ENCODE data around the gene ZDHHC16. TPM values are rescaled to one million over a fixed set of nuclear protein-coding genes. Genes with fewer than 3 reads are reported as not detected.
A peak's percentile ranks its signal among the peaks of the same experiment; 100 is the strongest.

The ZDHHC16 gene
- total RNA-seq, 1 donor from 2014 or later = 15.2 TPM

DNA sequence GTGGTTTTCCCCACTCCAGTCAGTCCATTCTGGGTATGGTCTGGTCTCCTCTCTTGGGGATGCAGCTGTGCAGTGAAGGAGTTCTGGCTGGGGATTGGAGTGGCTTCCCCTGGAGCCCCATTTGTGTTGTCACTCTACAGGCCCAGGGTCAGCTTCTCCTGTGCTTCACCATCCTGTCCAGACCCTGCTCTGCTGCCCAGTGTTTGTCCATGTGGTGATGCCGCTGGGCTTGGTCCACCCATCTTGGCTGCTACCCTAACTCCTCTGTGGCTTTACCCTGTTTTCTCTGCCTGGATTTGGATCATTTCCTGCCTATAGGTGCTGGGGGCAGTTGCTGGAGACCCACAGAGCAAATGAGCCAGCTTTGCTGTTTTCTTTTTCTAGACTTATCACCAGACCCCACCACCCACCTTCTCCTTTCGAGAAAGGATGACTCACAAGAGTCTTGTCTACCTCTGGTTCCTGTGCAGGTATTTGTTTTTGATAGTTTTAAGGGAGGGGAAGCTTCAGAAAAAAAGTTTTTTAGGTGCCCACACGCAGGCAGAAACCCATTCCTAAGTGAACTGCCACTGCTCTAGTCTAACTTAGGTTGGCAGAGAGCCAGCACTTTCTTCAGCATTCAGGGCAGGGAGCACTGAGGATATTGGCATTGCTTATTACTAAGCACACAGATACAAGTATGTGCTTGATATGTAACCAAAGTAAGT is 8.5 kb downstream of the ZDHHC16 start:
- no peaks in the 10 kb centered on the region for H3K27me3 ChIP-seq
- no peaks in the 10 kb centered on the region for H3K9me3 Mint-ChIP-seq
- peaks cover 42% of the 10 kb centered on the region for H3K36me3 Mint-ChIP-seq
- H3K9ac ChIP-seq = peak overlapping the region; percentile 8
- peaks cover 5% of the 10 kb centered on the region for H3K4me1 ChIP-seq
- H3K4me3 Mint-ChIP-seq = no peak overlapping the region
- DNase-seq (ENCODE audit: low spot score) = no peak
- H3K9me3 ChIP-seq (ENCODE audit: low read depth) = no peaks in the 10 kb centered on the region
- TF ChIP-seq CTCF (IDR thresholded peaks at IDR 0.05) (no peak), EZH2 (IDR thresholded peaks at IDR 0.05) (no peak), EZH2phosphoT487 (IDR thresholded peaks at IDR 0.05) (no peak)
- H4K20me1 ChIP-seq (ENCODE audit: low read depth) = peaks cover 30% of the 10 kb centered on the region
- no peak overlapping the region for H3K27ac ChIP-seq
- H3K79me2 ChIP-seq (ENCODE audit: low read depth) = peaks cover 14% of the 10 kb centered on the region
- H3K36me3 ChIP-seq = no peaks in the 10 kb centered on the region
- no peak overlapping the region for H2AFZ ChIP-seq (replicated peaks)
- peak overlapping the region; percentile 46 for H3K27ac Mint-ChIP-seq
- H3K4me2 ChIP-seq = no peak overlapping the region
- peaks cover 9% of the 10 kb centered on the region for H3K4me1 Mint-ChIP-seq
- peaks cover 7% of the 10 kb centered on the region for H3K27me3 Mint-ChIP-seq (ENCODE audit: insufficient read depth, low read depth)
- H3K4me3 ChIP-seq = no peak overlapping the region
- peaks cover 16% of the 10 kb centered on the region for H3F3A ChIP-seq (ENCODE audit: low read depth)

GRCh38 chr10:97456034-97456685 is 10.2 kb downstream of the ZDHHC16 start:
- H3K36me3 Mint-ChIP-seq = peaks cover 45% of the 10 kb centered on the region
- peaks cover 20% of the 10 kb centered on the region for H4K20me1 ChIP-seq (ENCODE audit: low read depth)
- H3K9me3 ChIP-seq (ENCODE audit: low read depth) = no peaks in the 10 kb centered on the region
- H3K4me1 Mint-ChIP-seq = no peaks in the 10 kb centered on the region
- DNase-seq (ENCODE audit: low spot score) = no peak
- H2AFZ ChIP-seq (replicated peaks) = no peak overlapping the region
- H3K4me1 ChIP-seq = no peaks in the 10 kb centered on the region
- H3K27ac ChIP-seq = no peak overlapping the region
- no peaks in the 10 kb centered on the region for H3K36me3 ChIP-seq
- no peaks in the 10 kb centered on the region for H3K9me3 Mint-ChIP-seq
- peaks cover 5% of the 10 kb centered on the region for H3K27me3 Mint-ChIP-seq (ENCODE audit: insufficient read depth, low read depth)
- H3F3A ChIP-seq (ENCODE audit: low read depth) = peaks cover 9% of the 10 kb centered on the region
- no peak overlapping the region for H3K4me3 ChIP-seq
- TF ChIP-seq EZH2phosphoT487 (IDR thresholded peaks at IDR 0.05) (no peak), CTCF (IDR thresholded peaks at IDR 0.05) (no peak), EZH2 (IDR thresholded peaks at IDR 0.05) (no peak)
- no peak overlapping the region for H3K9ac ChIP-seq
- no peak overlapping the region for H3K4me2 ChIP-seq
- H3K79me2 ChIP-seq (ENCODE audit: low read depth) = peaks cover 2% of the 10 kb centered on the region
- no peak overlapping the region for H3K27ac Mint-ChIP-seq
- no peaks in the 10 kb centered on the region for H3K27me3 ChIP-seq
- H3K4me3 Mint-ChIP-seq = no peak overlapping the region

DNA sequence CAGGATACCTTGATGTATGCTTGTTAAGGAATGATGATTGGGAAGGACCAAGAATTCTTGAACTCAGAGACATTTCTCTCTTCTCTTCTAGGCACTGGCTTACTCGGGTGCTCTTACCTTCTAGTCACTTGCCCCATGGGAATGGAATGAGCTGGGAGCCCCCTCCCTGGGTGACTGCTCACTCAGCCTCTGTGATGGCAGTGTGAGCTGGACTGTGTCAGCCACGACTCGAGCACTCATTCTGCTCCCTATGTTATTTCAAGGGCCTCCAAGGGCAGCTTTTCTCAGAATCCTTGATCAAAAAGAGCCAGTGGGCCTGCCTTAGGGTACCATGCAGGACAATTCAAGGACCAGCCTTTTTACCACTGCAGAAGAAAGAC is 10.7 kb downstream of the ZDHHC16 start:
- Histone ChIP-seq H3K79me2 (ENCODE audit: low read depth) (no peaks in the 10 kb centered on the region), H3K27ac (no peak overlapping the region), H3K4me1 (no peaks in the 10 kb centered on the region), H3K27me3 (no peaks in the 10 kb centered on the region), H3K9ac (no peak overlapping the region), H3F3A (ENCODE audit: low read depth) (peaks cover 9% of the 10 kb centered on the region), H2AFZ (replicated peaks) (no peak overlapping the region), H3K4me3 (no peak overlapping the region), H4K20me1 (ENCODE audit: low read depth) (peaks cover 17% of the 10 kb centered on the region), H3K9me3 (ENCODE audit: low read depth) (no peaks in the 10 kb centered on the region), H3K36me3 (no peaks in the 10 kb centered on the region), H3K4me2 (no peak overlapping the region)
- Mint-ChIP-seq H3K27ac (no peak overlapping the region), H3K4me1 (no peaks in the 10 kb centered on the region), H3K36me3 (peaks cover 45% of the 10 kb centered on the region), H3K4me3 (no peak overlapping the region), H3K27me3 (ENCODE audit: insufficient read depth, low read depth) (peaks cover 5% of the 10 kb centered on the region), H3K9me3 (no peaks in the 10 kb centered on the region)
- TF ChIP-seq EZH2phosphoT487 (IDR thresholded peaks at IDR 0.05) (no peak), EZH2 (IDR thresholded peaks at IDR 0.05) (no peak), CTCF (IDR thresholded peaks at IDR 0.05) (no peak)
- DNase-seq (ENCODE audit: low spot score) = no peak
